ENCODE measurements around the gene CCND1.

Gene CCND1

GRCh38 chr11:69671734-69672465, 30.9 kb downstream of the CCND1 start:
- peaks cover 4% of the 10 kb centered on the region for H3K4me1 ChIP-seq (ENCODE audit: insufficient read depth, insufficient read length)
- no peak overlapping the region for H3K4me3 ChIP-seq (ENCODE audit: insufficient read length, low read depth)
- no peak for DNase-seq (ENCODE audit: low read depth, low spot score)
- H3K9ac ChIP-seq (ENCODE audit: insufficient read length, low read depth): no peak overlapping the region
- H3K9me3 ChIP-seq (ENCODE audit: insufficient read depth, low read length): no peaks in the 10 kb centered on the region
- H3K27me3 ChIP-seq (ENCODE audit: insufficient read depth, insufficient read length): no peaks in the 10 kb centered on the region
- TF ChIP-seq SUZ12 (IDR thresholded peaks at IDR 0.05; ENCODE audit: extremely low read depth, insufficient read depth, insufficient read length) (no peak), YY1 (IDR thresholded peaks at IDR 0.05; ENCODE audit: insufficient read depth, insufficient read length) (no peak), ZNF274 (IDR thresholded peaks at IDR 0.05; ENCODE audit: low read depth, low read length) (no peak)
- peaks cover 65% of the 10 kb centered on the region for H3K36me3 ChIP-seq (ENCODE audit: insufficient read depth, insufficient read length, low read length)

GRCh38 chr11:69674267-69674885, 33.4 kb downstream of the CCND1 start:
- TF ChIP-seq ZNF274 (IDR thresholded peaks at IDR 0.05; ENCODE audit: low read depth, low read length): no peak
- no peak for TF ChIP-seq YY1 (IDR thresholded peaks at IDR 0.05; ENCODE audit: insufficient read depth, insufficient read length)
- H3K9me3 ChIP-seq (ENCODE audit: insufficient read depth, low read length): no peaks in the 10 kb centered on the region
- H3K4me1 ChIP-seq (ENCODE audit: insufficient read depth, insufficient read length): peaks cover 2% of the 10 kb centered on the region
- H3K9ac ChIP-seq (ENCODE audit: insufficient read length, low read depth): peak overlapping the region; percentile 94
- H3K4me3 ChIP-seq (ENCODE audit: insufficient read length, low read depth): peak overlapping the region; percentile 95
- H3K27me3 ChIP-seq (ENCODE audit: insufficient read depth, insufficient read length): no peaks in the 10 kb centered on the region
- H3K36me3 ChIP-seq (ENCODE audit: insufficient read depth, insufficient read length, low read length): peaks cover 43% of the 10 kb centered on the region
- DNase-seq (ENCODE audit: low read depth, low spot score): no peak

- Histone ChIP-seq H3K36me3 (ENCODE audit: insufficient read depth, insufficient read length, low read length) (peaks cover 36% of the 10 kb centered on the region), H3K9me3 (ENCODE audit: insufficient read depth, low read length) (no peaks in the 10 kb centered on the region), H3K9ac (ENCODE audit: insufficient read length, low read depth) (peak within 1 kb of the TSS; percentile 94), H3K4me1 (ENCODE audit: insufficient read depth, insufficient read length) (peaks cover under 1% of the 10 kb centered on the region), H3K4me3 (ENCODE audit: insufficient read length, low read depth) (peak within 1 kb of the TSS; percentile 95), H3K27me3 (ENCODE audit: insufficient read depth, insufficient read length) (no peaks in the 10 kb centered on the region)
- DNase-seq (ENCODE audit: low read depth, low spot score): peak; percentile 92
- TF ChIP-seq YY1 (IDR thresholded peaks at IDR 0.05; ENCODE audit: insufficient read depth, insufficient read length) (no peak), ZNF274 (IDR thresholded peaks at IDR 0.05; ENCODE audit: low read depth, low read length) (no peak), SUZ12 (IDR thresholded peaks at IDR 0.05; ENCODE audit: extremely low read depth, insufficient read depth, insufficient read length) (no peak)
Measured at GRCh38 chr11:69674886-69675714, 34.1 kb downstream of the CCND1 start, which contains the start of gene LTO1. TSS of gene LTO1 (minus strand) at chr11:69675353. CDS start at chr11:69675239, 114 bp downstream.

- TF ChIP-seq YY1 (IDR thresholded peaks at IDR 0.05; ENCODE audit: insufficient read depth, insufficient read length) (no peak), SUZ12 (IDR thresholded peaks at IDR 0.05; ENCODE audit: extremely low read depth, insufficient read depth, insufficient read length) (no peak), ZNF274 (IDR thresholded peaks at IDR 0.05; ENCODE audit: low read depth, low read length) (no peak)
- peaks cover 10% of the 10 kb centered on the region for H3K36me3 ChIP-seq (ENCODE audit: insufficient read depth, insufficient read length, low read length)
- no peak overlapping the region for H3K4me3 ChIP-seq (ENCODE audit: insufficient read length, low read depth)
- H3K27me3 ChIP-seq (ENCODE audit: insufficient read depth, insufficient read length): no peaks in the 10 kb centered on the region
- no peak for DNase-seq (ENCODE audit: low read depth, low spot score)
- H3K4me1 ChIP-seq (ENCODE audit: insufficient read depth, insufficient read length): no peaks in the 10 kb centered on the region
- peaks cover under 1% of the 10 kb centered on the region; the same call in 1 of the 2 replicates for H3K9me3 ChIP-seq (ENCODE audit: insufficient read depth, low read length)
- H3K9ac ChIP-seq (ENCODE audit: insufficient read length, low read depth): no peak overlapping the region
Measured at GRCh38 chr11:69677749-69678148, 36.8 kb downstream of the CCND1 start.

DNA sequence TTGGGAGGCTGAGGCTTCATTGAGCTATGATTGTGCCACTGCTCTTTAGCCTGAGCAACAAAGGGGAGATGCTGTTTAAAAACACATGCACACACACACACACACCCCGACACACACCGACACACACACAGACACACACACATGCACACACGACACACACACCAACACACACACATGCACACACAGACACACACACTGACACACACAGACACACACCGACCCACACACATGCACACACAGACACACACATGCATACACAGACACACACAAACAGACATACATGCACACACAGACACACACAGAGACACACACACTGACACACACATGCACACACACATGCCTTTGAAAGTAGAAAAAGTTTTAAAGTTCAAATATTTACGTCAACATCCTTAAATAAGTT, 39.7 kb downstream of the CCND1 start:
- DNase-seq (ENCODE audit: low read depth, low spot score): no peak
- no peaks in the 10 kb centered on the region for H3K4me1 ChIP-seq (ENCODE audit: insufficient read depth, insufficient read length)
- peaks cover 6% of the 10 kb centered on the region; the same call in 1 of the 2 replicates for H3K9me3 ChIP-seq (ENCODE audit: insufficient read depth, low read length)
- H3K27me3 ChIP-seq (ENCODE audit: insufficient read depth, insufficient read length): peaks cover 10% of the 10 kb centered on the region
- H3K36me3 ChIP-seq (ENCODE audit: insufficient read depth, insufficient read length, low read length): no peaks in the 10 kb centered on the region
- TF ChIP-seq SUZ12 (IDR thresholded peaks at IDR 0.05; ENCODE audit: extremely low read depth, insufficient read depth, insufficient read length): no peak
- TF ChIP-seq YY1 (IDR thresholded peaks at IDR 0.05; ENCODE audit: insufficient read depth, insufficient read length): no peak
- no peak for TF ChIP-seq ZNF274 (IDR thresholded peaks at IDR 0.05; ENCODE audit: low read depth, low read length)
- H3K9ac ChIP-seq (ENCODE audit: insufficient read length, low read depth): no peak overlapping the region
- no peak overlapping the region for H3K4me3 ChIP-seq (ENCODE audit: insufficient read length, low read depth)

DNA sequence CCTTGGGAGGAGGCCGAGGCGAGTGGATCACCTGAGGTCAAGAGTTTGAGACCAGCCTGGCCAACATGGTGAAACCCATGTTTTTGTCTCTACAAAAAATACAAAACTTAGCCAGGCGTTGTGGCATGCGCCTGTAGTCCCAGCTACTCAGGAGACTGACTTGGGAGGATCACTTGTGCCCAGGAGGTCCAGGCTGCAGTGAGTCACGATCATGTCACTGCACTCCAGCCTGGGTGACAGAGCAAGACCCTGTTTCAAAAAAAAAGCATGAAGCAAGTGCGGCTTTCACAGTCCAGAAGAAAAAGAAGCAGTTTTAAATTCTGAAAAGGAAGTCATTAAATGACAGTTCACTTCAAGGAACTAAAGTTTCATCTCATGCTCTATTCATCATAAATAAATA, 41.3 kb downstream of the CCND1 start:
- no peak for DNase-seq (ENCODE audit: low read depth, low spot score)
- Histone ChIP-seq H3K4me3 (ENCODE audit: insufficient read length, low read depth) (no peak overlapping the region), H3K27me3 (ENCODE audit: insufficient read depth, insufficient read length) (peaks cover 16% of the 10 kb centered on the region), H3K9me3 (ENCODE audit: insufficient read depth, low read length) (peaks cover 6% of the 10 kb centered on the region; the same call in 1 of the 2 replicates), H3K4me1 (ENCODE audit: insufficient read depth, insufficient read length) (no peaks in the 10 kb centered on the region), H3K9ac (ENCODE audit: insufficient read length, low read depth) (no peak overlapping the region), H3K36me3 (ENCODE audit: insufficient read depth, insufficient read length, low read length) (no peaks in the 10 kb centered on the region)
- TF ChIP-seq SUZ12 (IDR thresholded peaks at IDR 0.05; ENCODE audit: extremely low read depth, insufficient read depth, insufficient read length) (no peak), ZNF274 (IDR thresholded peaks at IDR 0.05; ENCODE audit: low read depth, low read length) (no peak), YY1 (IDR thresholded peaks at IDR 0.05; ENCODE audit: insufficient read depth, insufficient read length) (no peak)
